Omental fat pad (tissue), 4 donors: ENCODE results near the gene PPT1. TPM values are rescaled to one million over a fixed set of nuclear protein-coding genes. Genes with fewer than 3 reads are reported as not detected.
A peak's percentile ranks its signal among the peaks of the same experiment; 100 is the strongest.
"Not testable (repeated sequence)": the region's sequence is repeated elsewhere in the genome, so short reads cannot be mapped to it uniquely, and the experiment has no call there.

ENCODE experiments used
- ATAC-seq: fragments of 150-250 bp; one replicate; pipeline ENCODE4 v1.9.1; 2016; ENCODE audit warnings: mild to moderate bottlenecking, moderate library complexity; ENCODE audit not compliant: low FRiP score
- DNase-seq: peaks from one replicate; pipeline ENCODE4 v3.0.0-alpha.2; 2019; ENCODE audit warnings: low spot score
- CTCF ChIP-seq, 3 donors: fragments of 450-650 bp; IDR thresholded peaks; one replicate each; pipeline ENCODE4 v1.5.1; 2016 to 2017; ENCODE audit warnings: antibody characterized with exemption in 3 of 3, mild to moderate bottlenecking in 3 of 3, moderate library complexity in 2 of 3
- total RNA-seq, 4 donors: library from RNA; depleted of rRNA; stranded (reverse); fragments of >200 nt; gene quantifications; one replicate each; pipeline ENCODE4 v1.1.0, GENCODE V29; 2016

Gene PPT1
- total RNA-seq, 4 donors from 2014 or later = 57.7 to 116 (median 92.4) TPM

- ATAC-seq = no peak
- no peak for TF ChIP-seq CTCF (IDR thresholded peaks at IDR 0.05)
- no peak for DNase-seq
These were observed 4.1 kb downstream of the PPT1 start for GRCh38 chr1:40092706-40093639.

GRCh38 chr1:40092241-40092640 lies 4.8 kb downstream of the PPT1 start:
- ATAC-seq = no peak
- TF ChIP-seq CTCF (IDR thresholded peaks at IDR 0.05) = no peak
- no peak for DNase-seq

DNA sequence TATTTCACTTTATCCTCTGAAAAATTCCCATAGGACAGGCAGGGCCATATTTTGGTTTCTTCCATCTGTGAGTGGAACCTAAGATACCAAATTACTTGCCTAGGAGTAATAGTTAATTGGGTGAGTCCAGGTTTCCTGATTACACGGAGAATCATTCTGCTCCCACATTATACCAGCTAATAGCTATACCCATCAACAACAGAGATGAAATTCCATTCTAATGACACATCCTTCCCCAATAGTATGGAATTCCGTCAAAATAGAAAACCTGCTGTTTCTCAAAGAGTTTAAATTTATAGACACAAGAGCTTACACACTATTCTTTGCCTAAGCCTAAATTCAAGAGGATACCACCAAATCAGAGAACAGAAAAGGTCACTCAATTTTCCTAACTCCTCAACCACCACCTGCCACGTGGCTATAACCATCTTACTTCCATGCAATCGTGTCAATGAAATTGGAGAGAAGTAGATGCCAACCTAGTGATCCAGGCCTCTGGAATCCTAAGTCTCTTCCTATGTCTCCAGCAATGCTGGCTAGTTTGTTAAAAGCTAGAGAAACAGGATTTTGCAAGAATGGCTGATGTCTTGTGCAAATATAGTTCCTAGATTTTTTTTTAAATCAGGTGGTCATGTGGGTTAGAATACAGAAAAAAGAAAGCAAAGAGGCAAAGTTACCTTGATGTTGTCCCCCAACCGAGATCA lies 6.2 kb downstream of the PPT1 start:
- DNase-seq = no peak
- ATAC-seq = no peak
- no peak for TF ChIP-seq CTCF (IDR thresholded peaks at IDR 0.05)

GRCh38 chr1:40084750-40085149 lies 12.3 kb downstream of the PPT1 start:
- not testable (repeated sequence) for ATAC-seq
- DNase-seq = peak; percentile 64

- TF ChIP-seq CTCF (IDR thresholded peaks at IDR 0.05) = no peak
- ATAC-seq (no peak), DNase-seq (no peak)
These were observed 15.2 kb downstream of the PPT1 start for GRCh38 chr1:40081871-40082270.

DNA sequence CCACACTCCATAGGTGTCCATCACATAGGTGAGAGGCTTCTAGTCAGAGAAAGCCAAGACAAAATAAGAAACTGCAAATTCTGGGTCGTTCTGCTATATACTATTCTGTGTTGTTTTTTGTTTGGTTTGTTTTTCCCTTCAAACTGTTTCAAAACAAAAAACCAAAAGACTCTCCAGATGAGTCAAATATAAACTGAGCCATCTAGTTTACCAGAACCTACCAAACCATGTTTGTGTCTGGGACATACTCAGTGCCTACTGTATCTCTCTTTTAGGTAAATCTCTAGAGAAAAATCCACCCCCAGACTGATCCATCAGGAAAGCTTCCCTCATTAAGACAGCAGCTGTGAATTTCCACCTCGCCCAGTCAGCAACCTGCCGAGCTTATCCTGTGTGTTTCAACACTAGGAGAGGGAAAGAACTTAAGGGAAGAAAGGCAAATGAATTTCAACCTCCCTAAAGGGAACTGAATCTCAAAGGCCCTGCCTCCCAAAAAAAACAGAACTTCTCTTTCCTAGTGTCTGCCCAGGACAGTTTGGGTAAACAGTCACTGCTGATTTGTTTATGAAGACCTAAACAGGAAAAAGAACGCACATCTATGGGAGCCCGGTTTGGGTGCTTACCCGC lies 17.2 kb downstream of the PPT1 start:
- TF ChIP-seq CTCF (IDR thresholded peaks at IDR 0.05) = no peak
- DNase-seq = no peak
- no peak for ATAC-seq
